B cell (primary cell): ENCODE results near the gene CRYBA4. TPM values are rescaled to one million over a fixed set of nuclear protein-coding genes. Genes with fewer than 3 reads are reported as not detected.

ENCODE experiments used
- ATAC-seq: fragments of 200-7000 bp; cut with Tn5 transposase; one replicate; pipeline ENCODE4 v1.10.0; 2021; ENCODE audit warnings: low read depth, mild to moderate bottlenecking, moderate number of reproducible peaks, moderate library complexity
- CTCF ChIA-PET: fragments of 350-600 bp; sonication (Branson Sonifier 250); formaldehyde crosslinking; loops from one replicate; lab custom pipeline; 2021; ENCODE audit warnings: antibody characterized with exemption, inconsistent platforms; lab: Charles Lee
- POLR2A ChIA-PET: fragments of 350-600 bp; sonication (Branson Sonifier 250); formaldehyde crosslinking; loops from one replicate; lab custom pipeline; 2021; ENCODE audit warnings: antibody characterized with exemption; lab: Charles Lee
- DNase-seq: peaks from one replicate; pipeline ENCODE4 v3.0.0; 2013
- H2AFZ ChIP-seq: 2 replicates; pipeline ENCODE4 v1.6.1; 2012; ENCODE audit warnings: mild to moderate bottlenecking, low read depth, low read length; ENCODE audit not compliant: insufficient read depth, poor library complexity, severe bottlenecking
- H3K27ac ChIP-seq, 2 donors: 1 replicate in 1 of 2; 2 replicates in 1 of 2; pipeline ENCODE4 v1.5.1; 2012 to 2013; ENCODE audit warnings: low read length in 2 of 2, mild to moderate bottlenecking in 2 of 2, moderate library complexity in 1 of 2
- H3K27me3 ChIP-seq, 4 experiments: fragments of 200-600 bp in 1 of 4; sonication (generic) in 1 of 4; replicated peaks in 1 of 4; 1 replicate in 2 of 4; 2 replicates in 2 of 4; pipeline versions ENCODE4 v1.6.1 to v1.7.0; 2013 to 2016; ENCODE audit warnings: low read length in 3 of 4, mild to moderate bottlenecking in 2 of 4, mixed read lengths in 1 of 4, moderate library complexity in 1 of 4; ENCODE audit not compliant: insufficient read depth in 4 of 4, control insufficient read depth in 3 of 4; ENCODE audit errors: control extremely low read depth in 1 of 4
- H3K36me3 ChIP-seq, 2 experiments: replicated peaks in 1 of 2; 1 replicate in 1 of 2; 2 replicates in 1 of 2; pipeline versions ENCODE4 v1.6.1 to v1.7.1; 2013; ENCODE audit warnings: low read length in 1 of 2; ENCODE audit not compliant: insufficient read depth in 2 of 2, control insufficient read depth in 1 of 2; ENCODE audit errors: control extremely low read depth in 1 of 2, extremely low read depth in 1 of 2
- H3K4me1 ChIP-seq, 2 donors: fragments of 200-600 bp in 1 of 2; sonication (generic) in 1 of 2; 1 replicate in 1 of 2; 2 replicates in 1 of 2; pipeline versions ENCODE4 v1.5.1 to v1.6.1; 2013 to 2017; ENCODE audit warnings: low read length in 2 of 2; ENCODE audit not compliant: control insufficient read depth in 2 of 2, insufficient read depth in 2 of 2
- H3K4me2 ChIP-seq: replicated peaks from 2 replicates; pipeline ENCODE3; 2012; ENCODE audit warnings: mild to moderate bottlenecking, low read depth, low read length; ENCODE audit not compliant: poor library complexity, severe bottlenecking
- H3K4me3 ChIP-seq, 5 experiments: fragments of 200-600 bp in 1 of 5; sonication (generic) in 1 of 5; 1 replicate in 3 of 5; 2 replicates in 2 of 5; pipeline versions ENCODE4 v1.5.1 to v1.7.0; 2011 to 2016; ENCODE audit warnings: low read length in 4 of 5, mild to moderate bottlenecking in 4 of 5, low read depth in 2 of 5, control low read depth in 1 of 5, moderate library complexity in 1 of 5; ENCODE audit not compliant: insufficient read depth in 1 of 5; ENCODE audit errors: control extremely low read depth in 1 of 5, extremely low read depth in 1 of 5
- H3K79me2 ChIP-seq: fragments of 200-600 bp; sonication (generic); one replicate; pipeline ENCODE4 v1.6.0; 2016; ENCODE audit warnings: low read length; ENCODE audit not compliant: control insufficient read depth, insufficient read depth
- H3K9ac ChIP-seq: fragments of 200-600 bp; sonication (generic); 2 replicates; pipeline ENCODE4 v1.6.1; 2017; ENCODE audit warnings: mild to moderate bottlenecking, low read length, moderate library complexity
- H3K9me3 ChIP-seq, 3 donors: one replicate each; pipeline versions ENCODE4 v1.6.1 to v1.7.1; 2013; ENCODE audit warnings: low read length in 2 of 3; ENCODE audit not compliant: control insufficient read depth in 2 of 3, insufficient read depth in 1 of 3; ENCODE audit errors: control extremely low read depth in 1 of 3
- H4K20me1 ChIP-seq: 2 replicates; pipeline ENCODE4 v1.6.0; 2012; ENCODE audit warnings: mild to moderate bottlenecking, low read length; ENCODE audit not compliant: insufficient read depth, control insufficient read depth, poor library complexity, severe bottlenecking
- H3K27ac Mint-ChIP-seq: one replicate; pipeline ENCODE4 v1.8.0; 2021; ENCODE audit warnings: mixed read lengths
- H3K27me3 Mint-ChIP-seq: one replicate; pipeline ENCODE4 v1.8.0; 2021; ENCODE audit warnings: mixed read lengths
- H3K4me1 Mint-ChIP-seq: one replicate; pipeline ENCODE4 v1.8.0; 2021; ENCODE audit warnings: mixed read lengths
- H3K4me3 Mint-ChIP-seq: one replicate; pipeline ENCODE4 v1.8.0; 2021; ENCODE audit warnings: mixed read lengths
- H3K9me3 Mint-ChIP-seq: one replicate; pipeline ENCODE4 v1.8.0; 2022; ENCODE audit warnings: mixed read lengths; ENCODE audit not compliant: insufficient read depth
- EZH2 ChIP-seq: IDR thresholded peaks from 2 replicates; pipeline ENCODE4 v1.6.1; 2012; ENCODE audit warnings: borderline replicate concordance, low read depth, mild to moderate bottlenecking, moderate library complexity, low read length; ENCODE audit not compliant: insufficient read depth, poor library complexity, severe bottlenecking
- WGBS: methylation state at CpG from one replicate; pipeline ENCODE4 v1.1.5; 2013; ENCODE audit warnings: missing lambda C conversion rate; ENCODE audit not compliant: insufficient coverage; 5-methylcytosine and 5-hydroxymethylcytosine counted together
- intact Hi-C: fragments of 100-400 bp; cut with micrococcal nuclease; formaldehyde crosslinking; loops from one replicate; pipeline ENCODE4 v1.10.0; 2022
- polyA plus RNA-seq: library from polyadenylated mRNA; depleted of rRNA; stranded (reverse); fragments of >200 nt; gene quantifications from 2 replicates; pipeline ENCODE4 v1.2.3, GENCODE V29; 2012
- total RNA-seq, 2 donors: library from RNA; stranded (reverse); fragments of 120-200 nt in 1 of 2; gene quantifications; 1 replicate in 1 of 2; 2 replicates in 1 of 2; pipeline versions ENCODE4 v1.2.3 to v1.2.4, GENCODE V29; 2013 to 2022
- TF ChIP-seq, protein P1 (sequence below): fragments of 200-600 bp; IDR thresholded peaks from one replicate; pipeline ENCODE4 v1.8.0; 2022; ENCODE audit warnings: antibody characterized with exemption, mild to moderate bottlenecking

CRYBA4 gene
- total and polyA plus RNA-seq, 2 donors (not counting 1 experiment from before 2014, with no cell fraction given) = not detected

- CTCF ChIA-PET = interaction anchor here (0.6 kb wide), 1 partner anchor 10 kb away, joined by 3 read pairs; no protein-coding TSS in a partner anchor
Measured at GRCh38 chr22:26615830-26616435, 5.8 kb upstream of the CRYBA4 start.

GRCh38 chr22:26616650-26617049 is 5.1 kb upstream of the CRYBA4 start:
- Histone ChIP-seq H3K4me1 (peaks cover 19 to 32% of the 10 kb centered on the region in 2 donors), H3K4me3 (no peak overlapping the region), H3K27ac (no peak overlapping the region), H4K20me1 (no peaks in the 10 kb centered on the region), H2AFZ (no peak overlapping the region), H3K9ac (no peak overlapping the region), H3K27me3 (peaks cover 0 to 2% (median 0%) of the 10 kb centered on the region in 4 experiments), H3K9me3 (no peaks in the 10 kb centered on the region), H3K79me2 (no peaks in the 10 kb centered on the region), H3K4me2 (no peak overlapping the region), H3K36me3 (no peaks in the 10 kb centered on the region)
- peaks cover 6% of the 10 kb centered on the region for H3K27me3 Mint-ChIP-seq
- intact Hi-C loops = no loop called here
- H3K4me1 Mint-ChIP-seq = peaks cover 24% of the 10 kb centered on the region
- ChIA-PET CTCF (interaction anchor here (0.6 kb wide), 1 partner anchor 10 kb away, joined by 3 read pairs; no protein-coding TSS in a partner anchor), POLR2A (no interaction called here)
- ATAC-seq (no peak), DNase-seq (no peak)
- H3K4me3 Mint-ChIP-seq = no peak overlapping the region
- H3K9me3 Mint-ChIP-seq = no peaks in the 10 kb centered on the region
- 100% methylated on average over 1 of the region's 2 CpGs for WGBS
- TF ChIP-seq EZH2 = no peak
- TF ChIP-seq, protein P1, sequence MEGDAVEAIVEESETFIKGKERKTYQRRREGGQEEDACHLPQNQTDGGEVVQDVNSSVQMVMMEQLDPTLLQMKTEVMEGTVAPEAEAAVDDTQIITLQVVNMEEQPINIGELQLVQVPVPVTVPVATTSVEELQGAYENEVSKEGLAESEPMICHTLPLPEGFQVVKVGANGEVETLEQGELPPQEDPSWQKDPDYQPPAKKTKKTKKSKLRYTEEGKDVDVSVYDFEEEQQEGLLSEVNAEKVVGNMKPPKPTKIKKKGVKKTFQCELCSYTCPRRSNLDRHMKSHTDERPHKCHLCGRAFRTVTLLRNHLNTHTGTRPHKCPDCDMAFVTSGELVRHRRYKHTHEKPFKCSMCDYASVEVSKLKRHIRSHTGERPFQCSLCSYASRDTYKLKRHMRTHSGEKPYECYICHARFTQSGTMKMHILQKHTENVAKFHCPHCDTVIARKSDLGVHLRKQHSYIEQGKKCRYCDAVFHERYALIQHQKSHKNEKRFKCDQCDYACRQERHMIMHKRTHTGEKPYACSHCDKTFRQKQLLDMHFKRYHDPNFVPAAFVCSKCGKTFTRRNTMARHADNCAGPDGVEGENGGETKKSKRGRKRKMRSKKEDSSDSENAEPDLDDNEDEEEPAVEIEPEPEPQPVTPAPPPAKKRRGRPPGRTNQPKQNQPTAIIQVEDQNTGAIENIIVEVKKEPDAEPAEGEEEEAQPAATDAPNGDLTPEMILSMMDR = no peak
- no peak overlapping the region for H3K27ac Mint-ChIP-seq

More at GRCh38 chr22:26615830-26616435, 5.8 kb upstream of the CRYBA4 start:
- WGBS = 94% methylated on average over 9 of the region's 11 CpGs
- TF ChIP-seq, protein P1 = no peak
- TF ChIP-seq EZH2 = no peak
- no peaks in the 10 kb centered on the region for H4K20me1 ChIP-seq
- H3K4me2 ChIP-seq = peak overlapping the region; percentile 25
- no peaks in the 10 kb centered on the region for H3K79me2 ChIP-seq
- DNase-seq (no peak), ATAC-seq (no peak)
- no peak overlapping the region for H3K9ac ChIP-seq
- H3K9me3 ChIP-seq = no peaks in the 10 kb centered on the region
- intact Hi-C loops = no loop called here
- POLR2A ChIA-PET = no interaction called here
- Mint-ChIP-seq H3K4me1 (peaks cover 24% of the 10 kb centered on the region), H3K27ac (no peak overlapping the region), H3K9me3 (no peaks in the 10 kb centered on the region), H3K27me3 (peaks cover 6% of the 10 kb centered on the region), H3K4me3 (no peak overlapping the region)
- H3K36me3 ChIP-seq = no peaks in the 10 kb centered on the region
- H3K4me3 ChIP-seq = no peak overlapping the region
- peaks cover 0 to 2% (median 0%) of the 10 kb centered on the region in 4 experiments for H3K27me3 ChIP-seq
- peaks cover 19 to 35% of the 10 kb centered on the region in 2 donors for H3K4me1 ChIP-seq
- no peak overlapping the region for H3K27ac ChIP-seq
- H2AFZ ChIP-seq = no peak overlapping the region
